ENCODE data around the gene SCMH1. TPM values are rescaled to one million over a fixed set of nuclear protein-coding genes. Genes with fewer than 3 reads are reported as not detected.

Gene SCMH1
- total RNA-seq, 1 experiment from 2014 or later: 28.0 TPM

DNA sequence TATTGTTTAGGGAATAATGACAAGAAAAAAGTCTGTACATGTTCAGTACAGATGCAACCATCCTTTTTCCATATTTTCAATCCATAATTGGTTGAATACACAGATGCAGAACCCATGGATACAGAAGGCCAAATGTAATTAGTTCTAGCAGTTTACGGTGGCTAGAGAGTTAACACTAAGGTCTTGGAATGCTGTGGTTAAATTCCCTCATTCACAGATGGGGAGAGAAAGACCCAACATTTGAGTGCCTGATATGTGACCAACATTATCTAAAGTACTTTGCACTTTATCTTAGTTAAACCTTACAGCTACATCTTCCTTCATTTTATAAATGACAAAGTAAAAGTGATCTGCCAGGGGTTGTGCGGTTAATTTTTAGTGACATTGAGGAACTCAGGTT is 5.3 kb downstream of the SCMH1 start (continued):
- TF ChIP-seq EZH2phosphoT487 (IDR thresholded peaks at IDR 0.05; ENCODE audit: borderline replicate concordance) (no peak), SP1 (IDR thresholded peaks at IDR 0.05; ENCODE audit: low read depth) (no peak), CEBPB (IDR thresholded peaks at IDR 0.05; ENCODE audit: low read depth) (no peak)

DNA sequence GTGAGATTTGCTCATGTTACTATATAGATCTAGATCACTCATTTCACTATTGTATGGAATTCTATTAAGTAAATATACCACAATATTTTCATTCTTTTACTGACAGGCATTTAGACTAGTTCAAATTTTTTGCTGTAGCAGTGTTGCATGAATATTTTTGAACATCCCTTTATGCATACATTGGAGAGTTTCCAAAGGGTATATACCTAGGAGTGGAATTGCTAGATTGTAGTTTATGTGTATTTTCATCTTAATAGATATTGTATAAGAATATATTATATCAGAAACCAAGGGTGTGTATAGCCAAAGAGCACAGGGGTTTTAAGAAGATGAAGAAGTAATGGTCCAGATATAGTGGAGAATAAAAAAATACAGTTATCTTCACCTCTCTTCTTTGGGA is 6.2 kb downstream of the SCMH1 start:
- Histone ChIP-seq H3K27me3 (ENCODE audit: insufficient read depth, low read length) (no peaks in the 10 kb centered on the region), H3K9me3 (ENCODE audit: control insufficient read depth in 1 of 2, insufficient read depth in 1 of 2, low read depth in 1 of 2, low read length in 2 of 2) (no peaks in the 10 kb centered on the region), H3K4me2 (ENCODE audit: low read length) (no peak overlapping the region), H2AFZ (ENCODE audit: low read depth, low read length, poor library complexity, severe bottlenecking) (no peak overlapping the region), H4K20me1 (ENCODE audit: insufficient read depth) (no peaks in the 10 kb centered on the region; the same call in 1 of the 2 replicates), H3K79me2 (ENCODE audit: insufficient read depth, low read length) (peaks cover 60% of the 10 kb centered on the region), H3K4me1 (ENCODE audit: control insufficient read depth in 1 of 2, insufficient read depth in 2 of 2, low read length in 2 of 2) (peaks cover 13 to 35% of the 10 kb centered on the region in 2 experiments), H3K4me3 (replicated peaks in 1 of 2; ENCODE audit: low read depth in 1 of 2, low read length in 2 of 2) (no peak overlapping the region), H3K9me2 (ENCODE audit: insufficient read depth) (no peaks in the 10 kb centered on the region), H3K36me3 (ENCODE audit: control insufficient read depth in 1 of 2, insufficient read depth in 2 of 2, low read length in 2 of 2) (no peaks in the 10 kb centered on the region; a peak in 1 of 4 replicates), H3K9ac (ENCODE audit: low read length) (no peak overlapping the region), H3K27ac (ENCODE audit: low read depth, low read length) (no peak overlapping the region)
- ATAC-seq (no peak), DNase-seq (ENCODE audit: low read depth, low spot score) (no peak)
- ChIA-PET CTCF (no interaction called here), POLR2A (no interaction called here), RAD21 (ENCODE audit: low non-redundant PET in 1 of 2, low total read pairs in 2 of 2, uncharacterized antibody in 2 of 2, unreplicated experiment in 2 of 2) (no interaction called here)
- no TSS peak for BruUV-seq (replicated peaks)
- intact Hi-C loops (cut with micrococcal nuclease): no loop called here
- TF ChIP-seq ZNF274 (IDR thresholded peaks at IDR 0.05; ENCODE audit: low read depth, low read length) (no peak), YY1 (IDR thresholded peaks at IDR 0.05; ENCODE audit: extremely low read depth, insufficient replicate concordance, low read depth, low read length) (no peak), EGR1 (IDR thresholded peaks at IDR 0.05; ENCODE audit: low read depth) (no peak), ZFX (IDR thresholded peaks at IDR 0.05) (no peak), POLR2AphosphoS5 (IDR thresholded peaks at IDR 0.05; ENCODE audit: low read depth, low read length) (no peak), CBX3 (IDR thresholded peaks at IDR 0.05; ENCODE audit: low read depth) (no peak), SP1 (IDR thresholded peaks at IDR 0.05; ENCODE audit: low read depth) (no peak), EZH2 (IDR thresholded peaks at IDR 0.05) (no peak), SIN3A (IDR thresholded peaks at IDR 0.05; ENCODE audit: low read depth) (no peak), JUND (IDR thresholded peaks at IDR 0.05) (no peak), FOSL1 (IDR thresholded peaks at IDR 0.05; ENCODE audit: low read depth) (no peak), TCF7L2 (IDR thresholded peaks at IDR 0.05; ENCODE audit: borderline replicate concordance, extremely low read depth, insufficient read depth, insufficient read length) (no peak), ELF1 (IDR thresholded peaks at IDR 0.05; ENCODE audit: borderline replicate concordance, low read depth) (no peak), CEBPB (IDR thresholded peaks at IDR 0.05; ENCODE audit: low read depth) (no peak), EZH2phosphoT487 (IDR thresholded peaks at IDR 0.05; ENCODE audit: borderline replicate concordance) (no peak)
- TF ChIP-seq, protein P1, sequence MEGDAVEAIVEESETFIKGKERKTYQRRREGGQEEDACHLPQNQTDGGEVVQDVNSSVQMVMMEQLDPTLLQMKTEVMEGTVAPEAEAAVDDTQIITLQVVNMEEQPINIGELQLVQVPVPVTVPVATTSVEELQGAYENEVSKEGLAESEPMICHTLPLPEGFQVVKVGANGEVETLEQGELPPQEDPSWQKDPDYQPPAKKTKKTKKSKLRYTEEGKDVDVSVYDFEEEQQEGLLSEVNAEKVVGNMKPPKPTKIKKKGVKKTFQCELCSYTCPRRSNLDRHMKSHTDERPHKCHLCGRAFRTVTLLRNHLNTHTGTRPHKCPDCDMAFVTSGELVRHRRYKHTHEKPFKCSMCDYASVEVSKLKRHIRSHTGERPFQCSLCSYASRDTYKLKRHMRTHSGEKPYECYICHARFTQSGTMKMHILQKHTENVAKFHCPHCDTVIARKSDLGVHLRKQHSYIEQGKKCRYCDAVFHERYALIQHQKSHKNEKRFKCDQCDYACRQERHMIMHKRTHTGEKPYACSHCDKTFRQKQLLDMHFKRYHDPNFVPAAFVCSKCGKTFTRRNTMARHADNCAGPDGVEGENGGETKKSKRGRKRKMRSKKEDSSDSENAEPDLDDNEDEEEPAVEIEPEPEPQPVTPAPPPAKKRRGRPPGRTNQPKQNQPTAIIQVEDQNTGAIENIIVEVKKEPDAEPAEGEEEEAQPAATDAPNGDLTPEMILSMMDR (IDR thresholded peaks at IDR 0.05 in 2 of 3, conservative IDR thresholded peaks at IDR 0.05 in 1 of 3; ENCODE audit: borderline replicate concordance in 1 of 3, insufficient read depth in 1 of 3, low read depth in 2 of 3, low read length in 2 of 3): no peak
- TF ChIP-seq, protein P2, sequence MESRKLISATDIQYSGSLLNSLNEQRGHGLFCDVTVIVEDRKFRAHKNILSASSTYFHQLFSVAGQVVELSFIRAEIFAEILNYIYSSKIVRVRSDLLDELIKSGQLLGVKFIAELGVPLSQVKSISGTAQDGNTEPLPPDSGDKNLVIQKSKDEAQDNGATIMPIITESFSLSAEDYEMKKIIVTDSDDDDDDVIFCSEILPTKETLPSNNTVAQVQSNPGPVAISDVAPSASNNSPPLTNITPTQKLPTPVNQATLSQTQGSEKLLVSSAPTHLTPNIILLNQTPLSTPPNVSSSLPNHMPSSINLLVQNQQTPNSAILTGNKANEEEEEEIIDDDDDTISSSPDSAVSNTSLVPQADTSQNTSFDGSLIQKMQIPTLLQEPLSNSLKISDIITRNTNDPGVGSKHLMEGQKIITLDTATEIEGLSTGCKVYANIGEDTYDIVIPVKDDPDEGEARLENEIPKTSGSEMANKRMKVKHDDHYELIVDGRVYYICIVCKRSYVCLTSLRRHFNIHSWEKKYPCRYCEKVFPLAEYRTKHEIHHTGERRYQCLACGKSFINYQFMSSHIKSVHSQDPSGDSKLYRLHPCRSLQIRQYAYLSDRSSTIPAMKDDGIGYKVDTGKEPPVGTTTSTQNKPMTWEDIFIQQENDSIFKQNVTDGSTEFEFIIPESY (IDR thresholded peaks at IDR 0.05; ENCODE audit: extremely low read depth, insufficient replicate concordance, low read length): no peak
